Fibroblast of skin of left quadriceps (primary cell): ENCODE results near the gene PPFIA1.

ENCODE experiments used
- DNase-seq, 2 experiments: peaks; one replicate each; pipeline ENCODE4 v3.0.0-alpha.2; 2013; ENCODE audit warnings: low read depth in 2 of 2

The PPFIA1 gene

DNA sequence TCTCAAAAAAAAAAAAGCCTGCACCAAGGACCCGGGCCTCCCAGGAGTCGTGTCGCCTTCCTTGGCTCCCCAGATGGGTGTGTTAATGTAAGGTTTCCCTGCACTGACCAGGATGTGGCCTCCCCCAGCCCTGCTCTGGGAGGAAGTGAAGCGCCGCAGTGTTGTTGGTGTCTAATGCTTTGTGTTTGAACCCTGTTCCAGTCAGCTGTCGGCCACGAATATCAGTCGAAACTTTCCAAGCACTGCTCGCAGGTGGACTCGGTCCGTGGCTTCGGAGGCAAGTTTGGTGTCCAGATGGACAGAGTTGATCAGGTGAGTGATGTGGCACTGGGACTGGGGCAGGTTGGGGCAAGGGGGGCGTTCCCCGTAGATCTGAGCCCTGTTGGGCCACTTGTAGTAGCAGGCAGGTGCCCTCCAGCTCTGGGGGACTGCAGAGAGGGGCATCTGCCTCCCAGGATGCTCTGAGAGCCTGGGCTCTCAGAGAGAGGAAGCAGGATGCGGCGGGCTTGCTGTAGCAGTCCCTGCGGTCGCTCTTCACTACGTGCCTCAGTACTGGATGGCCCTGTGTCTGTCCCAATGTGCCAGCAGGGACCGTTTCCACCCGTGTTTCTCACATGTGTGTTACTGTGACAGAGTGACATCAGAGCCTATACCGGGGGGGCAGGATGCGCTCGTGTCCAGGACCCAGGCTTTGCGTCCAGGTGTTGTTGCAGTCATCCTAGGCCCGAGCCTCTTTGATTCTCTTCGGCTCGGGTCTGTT is 144.0 kb downstream of the PPFIA1 start:
- DNase-seq, result no peak

DNA sequence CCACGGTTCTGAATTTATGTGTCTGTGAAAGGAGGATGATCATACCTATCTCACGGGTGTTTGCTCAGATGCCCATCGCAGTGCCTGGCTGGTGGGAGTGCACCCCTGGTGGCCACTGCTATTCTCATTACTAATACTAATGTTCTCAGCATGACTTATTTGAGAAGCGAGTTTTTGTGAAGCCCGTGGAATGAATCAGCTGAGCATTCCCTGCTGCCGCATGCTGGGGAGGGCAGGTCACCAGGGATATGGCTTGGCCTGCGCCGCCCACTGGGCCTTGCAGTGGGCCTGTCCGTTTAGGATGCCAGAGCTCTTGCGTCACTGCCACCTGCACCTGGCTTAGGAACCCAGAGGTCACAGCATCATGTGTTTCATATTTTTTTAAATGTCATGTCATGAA is 144.7 kb downstream of the PPFIA1 start:
- DNase-seq, result peak; percentile 45 to 50

DNA sequence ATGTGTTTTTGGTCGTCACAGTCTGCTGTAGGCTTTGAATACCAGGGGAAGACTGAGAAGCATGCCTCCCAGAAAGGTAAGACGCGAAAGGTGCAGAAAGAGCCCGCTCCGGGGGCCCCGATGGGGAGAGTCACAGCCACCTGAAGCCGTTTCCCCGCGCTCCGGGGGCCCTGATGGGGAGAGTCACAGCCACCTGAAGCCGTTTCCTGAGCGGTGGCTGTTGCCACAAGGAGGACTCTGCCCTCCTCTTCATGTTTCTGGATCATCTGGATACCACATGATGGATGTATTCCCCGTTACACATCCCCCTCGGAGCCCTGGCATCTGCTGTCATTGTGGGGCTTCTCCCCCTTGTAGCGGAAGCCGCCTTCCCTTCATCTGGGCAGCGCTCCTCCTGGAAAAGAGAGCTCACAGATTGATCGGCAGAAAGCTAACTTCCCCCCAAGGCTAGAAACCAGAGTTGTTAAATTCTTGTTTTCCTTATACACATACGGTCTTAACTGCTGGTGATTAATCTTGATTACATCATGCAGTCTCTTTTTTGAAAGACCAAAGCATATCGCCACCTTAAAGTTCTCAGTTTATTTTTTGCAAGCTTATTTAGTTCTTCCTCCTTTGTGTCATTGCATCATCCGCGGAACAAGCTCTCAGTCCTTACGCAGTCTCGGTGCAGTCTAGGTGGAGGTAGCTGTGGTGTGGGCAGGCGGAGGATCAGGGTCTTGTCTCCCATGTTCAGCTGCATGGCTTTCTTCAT is 145.3 kb downstream of the PPFIA1 start:
- DNase-seq, result peak; percentile 68 to 69

DNA sequence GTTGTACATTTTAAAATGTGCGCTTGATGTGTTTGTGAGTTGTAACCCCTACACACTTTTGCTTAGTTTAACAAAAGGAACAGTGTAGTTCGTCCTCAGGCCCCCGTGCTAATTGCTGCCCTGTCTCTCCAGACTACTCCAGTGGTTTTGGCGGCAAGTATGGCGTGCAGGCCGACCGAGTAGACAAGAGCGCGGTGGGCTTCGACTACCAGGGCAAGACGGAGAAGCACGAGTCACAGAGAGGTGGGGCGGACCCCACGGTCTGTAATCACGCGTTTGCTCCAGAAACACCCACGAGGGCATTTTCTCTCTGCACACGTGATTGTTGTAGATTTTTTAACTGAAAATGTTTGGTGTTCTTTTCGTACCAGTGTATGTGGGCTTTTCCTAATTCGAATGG is 146.4 kb downstream of the PPFIA1 start:
- DNase-seq, result no peak

DNA sequence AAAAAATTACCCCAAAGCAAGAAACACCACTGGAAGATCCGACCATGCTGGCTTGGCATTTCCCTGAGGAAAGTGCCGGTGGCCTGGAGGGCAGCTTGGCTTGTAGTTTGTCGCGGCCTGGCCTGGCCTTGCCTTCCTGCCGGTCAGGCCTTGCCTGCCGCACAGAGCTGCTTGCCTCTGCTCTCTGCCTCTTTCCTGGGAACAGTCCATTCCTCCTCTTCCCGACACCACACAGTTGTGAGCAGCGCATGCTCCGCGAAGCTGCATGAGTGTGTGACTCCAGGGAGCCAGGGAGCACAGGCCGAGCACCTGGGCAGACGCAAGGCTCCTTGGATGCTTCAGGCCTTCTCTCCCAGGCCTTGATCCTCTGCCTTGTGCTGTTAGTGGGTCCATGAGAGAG is 147.6 kb downstream of the PPFIA1 start:
- DNase-seq, result no peak

DNA sequence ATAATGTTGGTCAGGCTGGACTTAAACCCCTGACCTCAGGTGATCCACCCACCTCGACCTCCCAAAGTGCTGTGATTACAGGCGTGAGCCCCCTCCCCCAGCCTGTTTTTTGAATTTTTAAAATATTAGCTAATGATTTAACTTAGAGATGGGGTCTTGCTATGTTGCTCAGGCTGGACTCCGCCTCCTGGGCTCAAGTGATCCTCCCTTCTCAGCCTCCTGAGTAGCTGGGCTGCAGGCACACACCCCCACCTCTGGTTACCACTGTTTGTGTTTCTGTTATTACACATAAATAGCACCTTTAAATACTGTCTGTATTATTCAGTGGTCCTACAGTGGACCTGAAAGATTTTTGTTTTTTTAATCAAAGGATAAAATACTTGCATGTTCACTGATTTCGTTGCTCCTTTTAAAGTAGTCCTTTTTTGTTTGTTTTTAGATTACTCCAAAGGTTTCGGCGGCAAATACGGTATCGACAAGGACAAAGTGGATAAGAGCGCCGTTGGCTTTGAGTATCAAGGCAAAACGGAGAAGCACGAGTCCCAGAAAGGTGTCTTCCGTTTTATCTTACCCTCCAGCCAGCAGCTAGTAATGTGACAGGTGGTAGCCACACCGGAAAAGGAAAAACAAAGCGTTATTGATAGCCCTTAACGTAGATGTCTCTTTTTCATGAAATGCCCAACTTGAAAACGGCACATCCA is 149.0 kb downstream of the PPFIA1 start:
- DNase-seq, result no peak

DNA sequence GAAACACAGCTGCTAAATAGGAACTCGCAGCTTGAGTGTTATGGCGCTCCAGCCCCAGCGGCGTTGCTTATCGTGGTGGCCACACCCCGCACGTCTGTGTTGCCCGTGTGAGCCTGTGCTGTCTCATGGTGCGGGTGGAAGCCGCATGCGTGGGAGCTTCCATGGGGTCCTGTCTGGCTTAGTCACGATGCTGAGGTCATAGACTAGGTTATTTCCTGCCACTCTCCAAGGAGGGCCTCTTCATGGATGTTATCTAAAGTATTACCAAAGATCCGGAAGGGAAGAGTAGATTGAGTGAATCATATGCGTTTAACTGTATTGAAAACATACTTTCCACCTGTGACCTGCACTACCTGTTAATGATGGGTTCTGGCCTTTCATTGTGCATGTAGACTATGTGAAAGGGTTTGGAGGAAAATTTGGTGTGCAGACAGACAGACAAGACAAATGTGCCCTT is 149.5 kb downstream of the PPFIA1 start:
- no peak for DNase-seq

DNA sequence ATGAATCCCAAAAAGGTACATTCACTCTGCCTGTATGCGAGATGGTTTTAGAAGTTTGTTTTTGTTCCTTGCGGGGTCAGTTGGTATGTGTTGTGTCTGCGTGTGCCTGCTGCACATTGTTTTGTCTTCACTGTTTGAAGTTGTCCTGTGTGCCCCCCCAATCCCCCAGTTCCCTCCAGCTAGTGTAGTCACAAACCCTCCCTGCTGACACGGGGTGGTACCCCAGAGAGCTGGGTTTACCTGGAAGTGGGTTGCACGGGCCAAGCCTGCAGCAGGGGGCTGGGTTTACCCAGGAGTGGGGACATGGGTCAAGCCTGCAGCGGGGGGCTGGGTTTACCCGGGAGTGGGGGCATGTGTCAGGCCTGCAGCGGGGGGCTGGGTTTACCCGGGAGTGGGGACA is 150.0 kb downstream of the PPFIA1 start:
- no peak for DNase-seq

DNA sequence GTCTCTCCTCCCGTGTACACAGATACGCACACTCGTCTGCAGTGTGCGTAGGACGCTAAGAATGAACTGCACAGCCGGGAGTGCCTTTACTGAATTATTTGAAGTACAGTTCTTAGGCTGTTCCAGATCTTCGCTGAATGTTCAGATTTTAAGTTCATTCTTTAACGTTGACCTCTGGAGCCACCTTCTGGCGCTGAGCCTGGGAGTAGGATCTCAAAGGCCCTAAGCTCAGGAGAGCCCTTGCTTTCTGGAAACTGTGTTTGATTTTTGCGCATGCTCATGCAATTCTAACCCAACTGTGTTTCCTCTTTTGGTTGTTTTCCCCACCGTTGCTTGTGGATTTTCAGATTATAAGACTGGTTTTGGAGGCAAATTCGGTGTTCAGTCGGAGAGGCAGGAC is 150.6 kb downstream of the PPFIA1 start:
- DNase-seq, result no peak

DNA sequence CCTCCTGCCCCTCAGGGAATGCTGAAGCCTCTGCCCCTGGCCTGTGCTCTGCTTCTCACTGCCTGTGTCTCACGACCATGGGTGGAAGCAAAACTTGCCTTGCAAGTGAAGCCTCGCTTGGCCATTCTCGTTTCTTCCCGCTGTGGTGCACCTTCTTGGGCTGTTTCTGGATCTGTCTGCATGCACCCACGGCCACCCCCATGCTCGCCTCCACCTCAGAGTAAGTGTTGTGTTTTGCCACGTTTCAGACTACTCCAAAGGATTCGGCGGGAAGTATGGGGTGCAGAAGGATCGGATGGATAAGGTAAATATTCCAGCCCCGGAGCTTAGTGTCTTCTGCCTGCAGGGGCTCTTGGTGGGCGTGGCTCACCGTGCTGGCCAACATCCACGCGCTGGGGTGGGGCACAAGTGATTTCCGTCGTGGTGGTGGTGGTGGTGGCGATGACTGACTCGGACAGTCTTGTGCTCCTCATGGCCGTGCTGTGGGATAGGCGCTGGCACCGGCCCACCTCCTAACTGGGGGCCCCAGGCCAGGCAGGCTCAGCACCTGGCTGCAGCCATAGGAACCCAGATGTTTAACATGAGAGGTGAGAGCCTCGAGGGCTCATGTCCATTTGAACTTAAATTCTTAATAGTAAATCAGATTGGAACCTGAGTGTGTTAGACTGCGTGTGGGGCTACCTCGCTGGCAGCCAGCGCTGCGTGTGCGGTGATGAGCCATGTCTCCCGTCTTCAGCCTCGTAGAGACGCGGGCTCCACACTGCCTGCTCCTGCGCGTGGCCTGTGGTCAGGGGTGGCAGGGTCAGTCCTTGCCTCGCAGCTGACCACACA is 152.4 kb downstream of the PPFIA1 start:
- DNase-seq, result no peak

DNA sequence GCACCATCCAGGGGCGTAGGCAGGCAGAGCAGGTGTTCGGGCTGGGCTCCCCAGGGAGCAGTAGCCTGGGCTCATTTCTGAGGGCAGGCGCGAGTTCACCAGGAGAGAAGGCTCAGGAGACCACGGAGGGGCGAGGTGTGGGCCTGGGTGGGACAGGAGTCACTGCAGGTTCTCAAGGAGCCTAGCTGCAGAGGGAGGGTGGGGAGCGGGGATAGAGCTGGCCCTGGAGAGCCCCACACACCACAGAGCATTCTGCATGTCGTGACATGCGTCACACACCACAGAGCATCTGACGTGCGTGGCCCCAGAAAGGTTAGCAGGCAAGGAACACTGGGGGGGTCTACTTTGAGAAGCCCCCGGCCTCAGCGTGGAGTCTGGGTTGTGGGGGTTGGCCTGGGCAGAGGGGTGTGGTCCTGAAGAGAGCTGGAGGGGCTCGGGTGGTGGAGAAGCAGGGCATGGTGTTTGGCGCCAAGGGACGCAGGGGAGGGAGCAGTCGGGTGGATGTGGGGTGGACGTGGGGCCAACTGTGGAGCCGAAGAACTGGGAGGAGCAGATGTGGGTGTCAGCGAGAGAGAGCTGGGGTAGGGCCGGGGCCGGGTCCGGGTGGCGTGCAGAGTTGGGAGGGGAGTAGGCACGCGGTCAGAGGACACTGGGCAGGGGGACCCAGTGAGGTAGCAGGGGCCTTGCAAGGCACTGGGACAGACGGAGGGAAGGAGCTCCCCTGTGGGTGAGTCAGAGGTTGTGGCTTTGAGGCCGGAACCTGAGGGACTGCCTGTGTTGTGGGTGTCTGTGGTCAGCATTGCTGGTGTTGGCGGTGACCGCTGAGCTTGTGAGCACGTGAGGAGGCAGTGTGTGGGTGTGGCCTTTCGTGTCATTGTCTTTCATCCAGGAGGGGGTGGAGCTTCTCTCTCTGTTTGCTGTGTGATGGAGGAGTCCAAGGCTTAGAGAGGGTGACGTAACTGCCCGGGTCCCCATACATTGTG is 153.3 kb downstream of the PPFIA1 start:
- no peak for DNase-seq

DNA sequence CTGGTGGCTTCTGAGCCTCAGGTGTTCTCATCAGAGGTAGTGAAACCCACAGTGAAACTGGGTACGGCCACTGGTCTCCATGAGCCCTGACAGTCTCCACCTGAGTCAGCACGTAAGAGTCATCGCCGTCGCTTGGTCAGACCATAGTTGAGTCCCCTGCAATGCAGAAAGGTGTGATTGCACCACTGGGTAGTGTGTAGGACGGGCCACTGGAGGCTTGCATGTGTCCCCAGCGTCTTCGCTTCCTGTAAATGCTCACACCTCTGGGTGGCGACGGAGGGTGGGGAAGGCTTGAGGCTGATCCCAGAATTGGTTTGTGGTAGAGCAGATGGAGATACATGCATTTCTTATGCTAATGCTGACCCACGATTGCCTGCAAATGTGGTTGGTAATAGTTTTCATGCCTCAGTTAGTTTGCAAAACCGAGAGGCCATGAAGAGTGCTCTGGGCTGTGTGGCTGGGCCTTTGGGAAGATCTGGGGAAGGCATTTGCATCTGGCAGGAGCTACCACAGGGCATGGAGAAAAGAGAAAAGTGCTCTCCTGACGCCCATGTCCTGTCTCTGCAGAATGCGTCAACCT is 154.4 kb downstream of the PPFIA1 start:
- DNase-seq, result no peak

DNA sequence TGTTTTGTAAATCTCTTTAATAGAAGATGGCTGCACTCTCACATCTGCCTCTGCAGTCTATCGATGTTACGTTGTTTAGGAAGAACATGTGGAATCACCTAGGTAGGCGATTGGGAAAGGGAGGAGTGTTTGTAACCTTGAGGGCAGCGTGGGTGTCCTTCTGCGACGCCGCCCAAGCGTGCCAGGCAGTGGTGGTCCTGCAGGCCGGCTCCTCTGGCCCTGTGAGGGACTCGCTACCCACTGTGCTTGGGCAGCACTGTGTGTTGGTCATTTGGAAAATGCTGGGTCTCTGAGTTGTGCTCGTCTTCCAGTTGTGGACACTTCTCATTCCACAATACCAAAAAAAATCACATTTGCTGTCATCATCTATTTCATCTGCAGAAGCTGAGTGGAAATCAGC is 156.9 kb downstream of the PPFIA1 start:
- DNase-seq, result no peak

DNA sequence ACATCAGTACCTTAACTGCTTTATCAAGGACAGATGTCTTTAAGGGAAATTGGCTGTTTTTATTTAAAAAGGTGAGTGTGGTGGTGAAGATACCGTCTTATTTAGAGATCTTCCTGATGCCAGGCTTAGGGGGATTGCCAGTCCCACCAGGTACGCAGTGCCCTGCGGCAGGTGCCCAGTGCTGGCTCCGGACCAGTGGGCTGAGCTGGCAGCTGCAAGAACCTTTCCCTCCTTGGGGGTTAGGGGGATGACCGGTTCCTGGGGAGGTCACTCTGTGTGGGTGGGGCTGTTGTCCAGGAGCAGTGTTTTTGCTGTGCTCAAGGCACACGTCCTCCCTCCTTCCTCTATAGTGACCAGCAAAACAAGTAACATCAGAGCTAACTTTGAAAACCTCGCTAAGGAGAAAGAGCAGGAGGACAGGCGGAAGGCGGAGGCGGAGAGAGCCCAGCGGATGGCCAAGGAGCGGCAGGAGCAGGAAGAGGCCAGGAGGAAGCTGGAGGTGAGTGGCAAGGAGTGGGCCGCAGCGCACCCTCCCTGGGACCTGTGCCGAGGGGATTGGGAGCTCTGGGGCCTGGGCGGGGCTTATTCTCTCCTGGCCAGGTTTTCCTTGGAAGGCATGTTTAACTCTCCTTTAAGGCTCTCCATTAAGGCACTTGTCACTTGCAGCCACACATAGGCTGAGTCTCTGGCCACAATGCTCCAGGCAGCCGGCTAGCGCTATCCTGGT is 158.4 kb downstream of the PPFIA1 start:
- DNase-seq, result no peak

DNA sequence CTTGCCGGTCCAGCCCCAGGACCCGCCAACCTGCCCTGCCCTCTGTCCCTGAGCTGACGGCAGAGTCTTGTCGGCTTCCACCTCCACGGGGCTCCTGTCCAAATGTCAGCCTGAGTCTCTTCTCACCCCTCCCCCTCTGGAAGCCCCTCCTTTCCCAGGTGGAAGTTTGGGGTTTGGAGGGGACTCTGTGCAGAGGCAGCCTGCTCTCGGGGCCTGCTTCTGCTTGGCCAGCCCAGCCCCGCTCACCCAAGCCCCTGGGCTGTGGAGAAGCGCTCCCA is 158.9 kb downstream of the PPFIA1 start:
- DNase-seq, result no peak

DNA sequence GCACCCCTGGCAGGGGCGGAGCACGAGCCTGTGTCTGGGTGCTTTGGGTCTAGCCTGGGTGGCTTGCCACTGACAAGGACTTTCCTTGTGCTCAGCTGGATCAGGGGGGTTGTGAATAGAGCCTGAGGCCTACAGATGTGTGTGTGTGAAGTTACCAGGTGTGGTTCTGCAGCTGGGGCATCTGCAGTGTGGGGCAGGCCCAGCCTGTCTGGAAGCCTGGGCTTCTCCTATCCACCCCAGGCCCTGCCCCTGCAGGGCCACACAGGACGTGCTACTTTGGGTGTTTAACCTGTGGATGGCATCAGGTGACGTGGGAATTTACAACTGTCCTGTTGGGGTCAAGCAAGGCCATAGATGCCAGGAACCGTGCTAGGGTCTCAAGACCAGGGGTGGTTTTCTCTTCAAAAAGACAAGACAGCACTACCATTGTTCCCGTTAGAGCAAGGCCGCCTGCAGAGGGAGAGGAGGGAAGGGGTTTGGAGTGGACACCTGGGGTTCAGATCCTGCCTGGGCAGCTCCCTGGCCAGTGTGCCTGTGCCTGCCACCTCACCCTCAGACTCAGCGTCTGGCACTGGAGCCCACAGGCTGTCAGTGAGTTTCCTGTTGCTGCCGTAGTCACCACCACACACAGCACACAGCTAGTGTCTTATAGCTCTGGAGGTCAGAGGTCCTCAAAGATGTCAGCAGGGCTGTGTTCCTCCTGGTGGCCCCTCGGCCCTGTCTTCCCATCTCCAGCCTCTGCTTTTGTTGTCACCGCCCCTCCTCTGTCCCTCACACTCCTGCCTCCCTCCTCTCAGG is 159.4 kb downstream of the PPFIA1 start:
- DNase-seq, result no peak

DNA sequence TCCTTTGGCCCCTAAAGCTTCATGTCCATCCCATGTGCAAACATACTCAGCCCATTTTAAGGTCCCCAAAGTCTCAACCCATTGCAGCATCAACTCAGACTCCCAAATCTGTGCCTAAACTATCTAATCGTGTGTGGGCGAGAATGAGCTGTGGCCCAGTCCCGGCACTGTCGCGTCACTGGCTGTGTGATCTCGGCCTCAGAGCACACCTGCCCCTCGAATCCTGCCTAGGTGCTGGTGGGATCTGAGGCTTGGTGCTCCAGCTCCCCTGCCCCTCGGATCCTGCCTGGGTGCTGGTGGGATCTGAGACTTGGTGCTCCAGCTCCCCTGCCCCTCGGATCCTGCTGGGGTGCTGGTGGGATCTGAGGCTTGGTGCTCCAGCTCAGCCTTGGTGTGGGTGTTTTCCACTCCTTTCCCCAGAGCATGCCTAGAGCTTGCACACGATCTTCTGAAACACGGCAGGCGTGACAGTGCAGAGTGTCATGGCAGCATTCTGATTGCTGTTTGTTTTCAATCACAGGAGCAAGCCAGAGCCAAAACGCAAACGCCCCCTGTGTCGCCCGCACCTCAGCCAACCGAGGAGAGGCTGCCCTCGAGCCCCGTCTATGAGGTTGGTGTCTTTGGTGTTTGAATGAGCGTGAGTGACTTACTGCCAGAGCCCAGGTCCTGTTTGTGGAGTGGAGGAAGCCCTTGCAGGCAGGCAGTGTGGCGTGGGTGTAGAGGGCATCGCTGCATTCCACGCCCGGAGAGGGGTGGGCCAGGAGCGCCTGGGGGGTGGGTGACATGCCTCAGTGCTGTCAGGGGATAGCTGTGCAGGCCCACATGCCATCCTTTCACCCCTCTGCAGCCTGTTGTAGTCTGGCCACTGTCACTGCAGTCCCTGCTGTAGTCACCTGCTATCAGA is 160.4 kb downstream of the PPFIA1 start:
- no peak for DNase-seq

DNA sequence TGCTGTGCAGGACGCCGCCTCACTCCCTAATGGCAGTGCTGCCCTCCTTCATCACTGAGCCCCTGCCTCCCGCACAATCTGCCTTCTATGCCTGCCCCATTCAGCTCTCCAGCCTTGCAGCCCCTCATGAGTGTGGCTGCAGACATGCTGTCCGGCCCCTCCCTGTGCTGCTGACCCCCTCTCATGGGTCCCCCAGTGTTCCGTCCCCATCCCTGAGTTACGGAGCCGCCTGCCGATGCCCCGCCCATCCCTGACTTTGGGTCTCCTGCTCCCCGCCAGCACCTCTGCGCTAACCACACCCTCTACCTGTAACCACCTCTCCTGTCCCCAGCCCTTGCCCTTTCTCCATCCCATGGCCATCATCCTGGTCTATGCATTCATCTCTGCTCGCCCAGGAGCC is 161.1 kb downstream of the PPFIA1 start:
- no peak for DNase-seq
